HG02943 (cell line): ENCODE results near the gene TESMIN.

ENCODE experiments used
- ATAC-seq: cut with Tn5 transposase; IDR thresholded peaks from one replicate; pipeline ENCODE4 v1.9.1; 2021; ENCODE audit warnings: mild to moderate bottlenecking, low read depth, moderate library complexity; ENCODE audit not compliant: unreplicated experiment

The TESMIN gene

DNA sequence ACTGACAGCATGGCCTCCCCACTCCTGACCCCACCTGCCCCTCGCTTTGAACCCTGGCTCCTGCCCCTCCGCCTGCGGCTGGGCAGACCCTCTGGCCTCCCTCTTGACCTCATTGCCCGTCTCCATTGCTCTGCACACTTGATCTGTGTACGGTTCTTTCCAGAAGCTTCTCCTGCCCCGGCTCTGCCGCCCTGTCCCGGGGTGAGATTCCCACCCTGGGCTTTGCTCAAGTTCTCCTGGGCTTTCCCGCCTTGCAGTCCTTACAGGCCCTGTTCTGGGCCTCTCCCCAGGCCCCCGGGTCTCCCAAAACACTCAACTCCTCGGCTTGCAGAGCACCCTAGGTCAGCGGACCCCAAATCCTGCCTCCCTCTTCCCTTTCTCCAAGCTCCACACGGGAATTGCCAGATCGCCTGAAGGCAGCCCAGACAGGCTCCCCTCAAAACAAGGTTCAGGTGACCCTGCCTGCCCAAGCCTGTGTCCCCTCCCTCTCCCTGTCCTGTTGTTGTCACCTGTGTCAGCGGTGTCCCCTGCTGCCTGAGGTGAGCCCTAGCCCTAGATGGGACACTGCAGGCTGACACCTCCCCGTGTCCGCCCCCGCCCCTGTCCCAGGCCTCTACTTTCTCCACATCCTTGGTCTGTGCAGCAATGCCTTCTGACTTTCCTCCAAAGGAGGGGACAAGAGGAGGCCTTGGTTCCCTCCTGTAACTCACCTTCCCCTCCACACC, 65.5 kb downstream of the TESMIN start:
- no peak for ATAC-seq

DNA sequence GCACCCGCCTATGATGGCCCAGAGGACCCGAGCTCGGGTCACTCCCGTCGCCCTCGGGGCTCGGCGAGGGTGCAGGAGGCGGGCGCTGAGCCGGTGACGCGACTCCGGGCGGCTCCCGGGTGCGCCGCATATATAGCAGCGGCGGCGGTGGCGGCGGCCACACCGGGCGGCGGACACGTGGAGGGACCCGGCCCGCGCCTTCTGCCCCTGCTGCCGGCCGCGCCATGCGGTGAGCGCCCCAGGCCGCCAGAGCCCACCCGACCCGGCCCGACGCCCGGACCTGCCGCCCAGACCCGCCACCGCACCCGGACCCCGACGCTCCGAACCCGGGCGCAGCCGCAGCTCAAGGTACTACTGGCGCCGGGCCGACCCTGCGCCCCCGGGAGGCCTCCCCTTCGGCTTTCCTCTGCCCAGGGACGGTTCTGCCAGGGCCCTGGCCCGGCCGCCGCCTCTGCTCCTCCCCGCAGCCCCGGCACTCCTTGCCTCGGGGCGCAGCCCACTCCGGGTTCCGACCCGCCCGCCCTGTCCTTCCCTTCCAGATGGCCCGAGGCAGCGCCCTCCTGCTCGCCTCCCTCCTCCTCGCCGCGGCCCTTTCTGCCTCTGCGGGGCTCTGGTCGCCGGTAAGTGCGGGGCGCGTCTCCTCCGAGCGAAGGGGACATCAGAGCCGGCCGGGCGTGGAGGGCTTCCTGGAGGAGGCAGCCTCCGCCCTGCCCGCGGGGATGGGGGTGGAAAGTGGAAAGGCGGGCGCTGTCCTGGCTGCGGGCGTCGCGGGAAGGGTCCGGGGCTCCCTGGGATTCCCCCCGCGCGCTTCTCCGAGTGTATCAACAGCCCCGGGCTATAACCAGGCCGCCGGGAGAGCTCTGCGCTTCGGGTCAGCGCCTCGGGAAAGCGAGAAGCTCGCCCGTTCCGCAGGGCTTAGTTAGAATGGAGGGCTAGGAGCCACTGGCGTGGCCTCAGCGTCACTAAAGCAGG, 66.6 kb downstream of the TESMIN start, which contains the start of gene GAL:
Gene GAL (plus strand): TSS at position 160 of the 972 bp plus-strand sequence. CDS start 380 bp downstream, at position 540.
- no peak for ATAC-seq

DNA sequence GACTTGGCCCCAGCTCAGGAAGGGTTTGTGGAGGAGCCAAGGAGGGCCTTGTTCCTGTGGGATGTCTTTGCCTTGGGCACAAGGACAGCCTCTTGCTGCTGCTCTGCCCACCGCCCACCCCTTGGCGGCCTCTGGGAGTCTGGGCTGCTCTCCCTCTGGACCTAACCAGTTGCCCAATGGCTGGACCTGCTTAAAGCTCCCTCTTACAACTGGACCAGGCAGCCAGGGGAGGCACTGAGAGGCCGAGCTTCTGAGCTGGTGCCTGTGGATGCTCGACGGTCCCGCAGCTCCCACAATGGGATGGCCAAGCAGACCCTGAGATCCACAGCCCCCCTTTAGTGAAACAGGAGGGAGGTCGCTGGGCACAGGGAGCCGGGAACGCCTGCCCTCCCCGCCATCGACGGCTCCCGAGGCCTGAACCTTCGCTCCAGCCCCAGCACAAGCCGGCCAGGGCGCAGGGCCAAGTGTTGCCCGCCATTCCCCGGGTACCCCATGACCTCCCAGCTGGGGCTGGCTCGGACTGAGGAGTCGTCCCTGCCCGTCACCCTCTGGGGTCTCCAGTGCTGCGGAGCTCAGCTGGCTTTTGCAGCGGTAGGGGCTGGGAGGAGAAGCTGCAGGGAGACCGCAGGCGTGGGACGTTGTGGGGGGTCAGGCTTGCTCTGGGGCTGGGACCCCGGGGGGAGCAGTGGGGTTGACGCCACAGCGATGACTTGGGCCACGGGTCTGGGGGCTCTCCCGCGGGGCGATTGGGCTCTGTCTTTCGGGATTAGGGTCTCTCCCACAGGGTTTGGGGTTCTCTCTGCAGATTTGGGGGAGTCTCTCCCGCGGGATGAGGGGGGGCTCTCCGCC, 67.6 kb downstream of the TESMIN start:
- ATAC-seq: no peak

DNA sequence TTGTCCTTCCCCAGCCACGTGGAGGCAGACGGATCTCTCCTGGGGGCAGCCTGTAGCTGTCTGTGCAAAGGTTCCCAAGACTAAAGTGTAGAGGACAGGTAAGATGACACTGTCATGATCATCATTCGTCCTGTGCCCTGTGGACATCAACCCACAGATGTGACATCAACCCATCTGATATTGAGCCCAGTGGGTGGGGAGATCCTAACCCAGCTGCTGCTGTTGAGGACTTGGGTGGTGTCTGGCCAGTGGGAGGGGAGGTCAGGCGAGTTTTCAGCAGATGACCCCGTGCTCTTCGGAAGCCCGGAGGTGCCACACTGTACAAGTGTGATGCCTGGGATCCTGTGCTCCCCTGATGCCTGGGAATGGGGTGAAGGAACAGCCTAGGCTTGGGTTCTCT, 68.2 kb downstream of the TESMIN start:
- ATAC-seq: no peak

DNA sequence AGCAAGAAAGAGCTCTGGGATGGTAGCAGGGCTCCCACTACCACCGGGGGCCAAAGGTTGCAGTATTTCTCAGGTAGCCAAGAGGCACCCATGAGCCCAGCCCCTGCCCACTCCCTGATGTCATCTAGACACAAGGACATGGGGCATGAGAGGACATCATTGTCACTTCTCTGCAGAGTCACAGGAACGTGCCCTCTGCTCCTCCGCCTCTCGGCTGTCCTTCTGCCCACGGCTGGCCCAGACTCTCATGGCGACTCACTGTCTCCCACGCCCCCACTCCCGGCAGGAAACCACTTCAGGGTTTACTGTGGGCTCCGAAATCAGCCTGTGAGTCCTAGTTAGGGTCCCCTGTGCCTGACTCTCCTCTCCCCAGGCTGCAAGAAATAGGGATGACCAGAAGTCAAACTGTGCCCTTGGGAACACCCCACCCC, 68.8 kb downstream of the TESMIN start:
- no peak for ATAC-seq

DNA sequence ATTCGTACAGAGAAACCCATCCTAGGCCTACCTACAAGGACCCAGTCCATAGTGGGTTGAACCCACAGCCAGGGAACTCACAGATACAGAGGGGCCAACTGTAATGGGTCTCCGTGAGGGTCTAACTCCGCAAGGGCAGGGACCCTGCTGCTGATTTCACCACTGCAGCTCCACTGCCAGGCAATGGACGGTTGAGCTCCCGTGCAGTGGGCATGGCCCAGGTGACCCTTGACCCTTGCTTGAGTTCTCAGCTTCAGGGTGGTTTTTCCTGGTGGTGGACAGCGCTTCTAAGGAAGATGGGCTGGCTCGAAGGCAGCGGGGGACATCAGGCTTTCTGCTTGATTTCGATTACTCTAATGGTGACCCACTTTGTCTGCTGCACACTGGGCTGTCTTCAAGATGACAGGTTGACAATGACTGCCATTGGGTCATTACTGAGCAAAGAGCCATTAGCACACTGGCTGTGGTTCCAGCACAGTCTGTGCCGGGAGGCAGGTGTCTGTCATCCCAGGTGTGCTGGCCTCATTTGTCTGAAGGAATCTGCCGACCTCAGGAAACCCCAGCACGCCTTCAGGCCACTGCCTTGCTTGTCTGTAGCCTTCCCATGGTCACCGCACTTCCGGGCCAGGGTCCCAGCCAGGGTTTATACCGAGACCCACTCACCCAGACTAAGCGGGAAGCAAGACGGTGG, 70.6 kb downstream of the TESMIN start:
- ATAC-seq: no peak

DNA sequence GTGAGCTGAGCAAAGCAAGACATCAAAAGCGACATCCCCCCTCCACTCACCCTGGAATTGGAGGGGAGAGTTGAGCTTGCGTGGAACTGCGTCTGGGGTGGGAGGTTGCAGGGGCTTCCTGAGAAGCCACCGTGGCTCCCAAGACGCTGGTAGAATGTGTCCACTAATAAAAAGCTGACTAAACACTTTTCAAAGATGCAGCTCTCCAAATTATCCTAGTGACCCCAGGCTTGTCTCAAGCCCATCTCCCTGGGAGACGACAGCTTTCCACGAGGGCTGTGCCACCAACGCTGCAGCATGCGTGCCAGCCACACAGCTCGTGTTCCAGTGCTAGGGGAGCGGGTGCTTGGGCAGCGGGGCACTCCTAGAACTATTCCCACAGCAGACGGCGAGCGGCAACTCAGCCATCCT, 73.3 kb downstream of the TESMIN start:
- no peak for ATAC-seq

DNA sequence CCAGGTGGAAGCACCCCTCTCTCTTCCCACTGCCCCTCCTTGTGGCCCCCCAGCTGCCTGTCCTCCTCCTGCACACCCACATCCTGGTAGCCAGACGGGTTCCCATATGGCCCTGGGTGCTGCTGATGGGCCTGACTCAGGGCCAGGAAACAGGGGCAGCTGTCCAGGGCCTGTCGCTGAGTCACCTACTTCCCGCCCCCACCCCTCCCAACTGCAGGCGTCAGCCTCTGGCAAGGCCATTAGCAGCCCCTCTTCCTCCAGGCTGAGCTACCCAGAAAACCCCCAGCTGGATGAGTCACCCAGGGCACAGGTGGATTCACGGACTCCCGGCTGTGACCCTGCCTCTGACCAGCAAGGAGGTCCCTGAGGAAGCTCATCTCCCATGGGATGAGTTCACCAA, 73.9 kb downstream of the TESMIN start:
- no peak for ATAC-seq

DNA sequence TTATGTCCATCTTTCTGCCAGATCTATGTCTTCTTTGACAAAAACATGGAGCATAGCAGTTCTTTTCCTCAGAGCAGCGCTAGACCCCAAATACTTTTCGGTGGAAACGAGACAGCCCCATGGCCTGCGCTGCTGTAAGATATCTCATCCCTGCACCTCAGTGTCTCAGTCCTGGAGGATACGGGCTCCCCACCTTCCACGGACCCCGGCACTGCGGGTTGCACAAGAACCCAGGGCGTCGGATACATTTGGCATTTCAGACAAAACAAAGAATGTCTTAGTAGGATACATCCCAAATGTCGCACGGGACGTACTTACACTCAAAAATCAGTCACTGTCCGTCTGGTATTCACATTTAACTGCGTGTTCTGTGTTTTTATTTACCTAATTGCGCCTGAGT, 76.9 kb downstream of the TESMIN start:
- no peak for ATAC-seq

DNA sequence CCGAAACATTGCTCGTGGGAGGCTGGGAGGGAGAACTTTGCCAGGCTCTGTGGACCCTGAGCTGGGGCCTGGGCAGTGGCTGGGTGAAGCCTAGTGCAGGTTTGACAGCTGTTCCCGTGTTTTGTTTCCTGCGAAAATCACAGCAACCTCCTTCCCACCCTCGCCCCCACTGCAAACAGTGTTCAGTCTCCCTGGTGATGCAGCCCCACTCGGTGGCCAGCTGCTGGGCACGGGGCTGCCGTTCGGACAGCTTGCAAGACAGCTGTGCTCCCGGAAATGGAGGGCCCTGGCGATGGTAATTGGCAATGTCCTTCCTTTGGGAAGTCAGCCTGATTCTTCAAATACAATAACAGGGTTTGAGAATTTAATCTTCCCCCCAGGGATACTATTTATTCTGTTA, 77.3 kb downstream of the TESMIN start:
- no peak for ATAC-seq

DNA sequence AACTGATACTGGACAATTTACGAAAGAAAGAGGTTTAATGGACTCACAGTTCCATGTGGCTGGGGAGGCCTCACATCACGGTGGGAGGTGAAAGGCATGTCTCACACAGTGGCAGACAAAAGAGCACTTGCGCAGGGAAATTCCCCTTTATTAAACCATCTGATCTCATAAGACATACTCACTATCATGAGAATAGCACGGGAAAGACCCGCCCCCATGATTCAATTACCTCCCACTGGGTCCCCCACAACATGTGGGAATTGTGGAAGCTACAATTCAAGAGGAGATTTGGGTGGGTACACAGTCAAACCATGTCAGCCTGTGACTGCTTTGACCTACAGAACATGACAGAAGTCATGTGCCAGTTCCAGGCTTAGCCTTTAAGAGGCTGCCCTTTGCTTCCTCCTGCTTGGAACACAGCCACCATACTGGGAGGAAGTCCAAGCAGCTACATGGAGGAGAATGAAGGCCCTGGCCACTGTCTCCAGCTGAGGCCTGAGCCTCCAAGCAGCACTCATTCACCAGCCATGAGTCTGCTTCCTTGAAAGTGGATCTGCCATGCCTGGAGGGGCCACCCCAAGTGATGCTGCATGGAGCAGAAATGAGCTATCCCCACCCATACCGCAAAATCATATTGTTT, 77.9 kb downstream of the TESMIN start:
- no peak for ATAC-seq

DNA sequence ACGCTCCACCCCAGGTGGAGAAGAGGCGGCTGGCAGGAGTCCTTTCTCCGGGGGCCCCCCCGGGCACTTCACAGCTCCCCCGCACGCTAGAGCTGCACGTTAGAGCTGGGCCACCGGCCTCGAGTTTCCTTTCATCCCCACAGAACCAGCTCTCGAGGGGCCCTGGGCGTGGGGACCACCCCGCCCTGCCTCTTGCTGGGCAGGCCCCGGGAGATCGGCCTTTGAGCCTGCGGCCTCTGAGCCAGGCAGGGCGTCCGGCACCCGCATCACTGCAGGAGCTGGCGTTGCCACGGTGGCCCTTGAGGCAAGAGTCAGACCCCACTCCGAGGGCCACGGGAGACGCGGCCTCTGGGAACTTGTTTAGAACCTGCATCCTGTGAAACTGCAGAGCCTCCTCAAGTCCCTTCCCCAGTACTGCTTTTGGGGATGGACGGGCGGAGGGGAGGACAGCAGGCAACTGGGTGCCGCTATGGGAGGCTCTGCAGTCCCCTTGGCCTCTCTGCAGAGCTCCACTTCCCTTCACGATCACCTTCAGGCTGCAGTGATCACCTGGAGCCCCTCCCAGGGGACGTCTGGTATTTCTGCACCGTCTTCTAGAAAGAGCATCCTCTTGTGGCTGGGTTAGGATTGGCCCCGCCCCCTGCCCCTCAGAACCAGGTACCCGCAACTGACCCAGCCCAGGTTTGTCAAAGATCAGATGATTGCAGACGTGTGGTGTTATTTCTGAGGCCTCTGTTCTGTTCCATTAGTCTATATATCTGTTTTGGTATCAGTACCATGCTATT, 80.9 kb downstream of the TESMIN start:
- no peak for ATAC-seq

DNA sequence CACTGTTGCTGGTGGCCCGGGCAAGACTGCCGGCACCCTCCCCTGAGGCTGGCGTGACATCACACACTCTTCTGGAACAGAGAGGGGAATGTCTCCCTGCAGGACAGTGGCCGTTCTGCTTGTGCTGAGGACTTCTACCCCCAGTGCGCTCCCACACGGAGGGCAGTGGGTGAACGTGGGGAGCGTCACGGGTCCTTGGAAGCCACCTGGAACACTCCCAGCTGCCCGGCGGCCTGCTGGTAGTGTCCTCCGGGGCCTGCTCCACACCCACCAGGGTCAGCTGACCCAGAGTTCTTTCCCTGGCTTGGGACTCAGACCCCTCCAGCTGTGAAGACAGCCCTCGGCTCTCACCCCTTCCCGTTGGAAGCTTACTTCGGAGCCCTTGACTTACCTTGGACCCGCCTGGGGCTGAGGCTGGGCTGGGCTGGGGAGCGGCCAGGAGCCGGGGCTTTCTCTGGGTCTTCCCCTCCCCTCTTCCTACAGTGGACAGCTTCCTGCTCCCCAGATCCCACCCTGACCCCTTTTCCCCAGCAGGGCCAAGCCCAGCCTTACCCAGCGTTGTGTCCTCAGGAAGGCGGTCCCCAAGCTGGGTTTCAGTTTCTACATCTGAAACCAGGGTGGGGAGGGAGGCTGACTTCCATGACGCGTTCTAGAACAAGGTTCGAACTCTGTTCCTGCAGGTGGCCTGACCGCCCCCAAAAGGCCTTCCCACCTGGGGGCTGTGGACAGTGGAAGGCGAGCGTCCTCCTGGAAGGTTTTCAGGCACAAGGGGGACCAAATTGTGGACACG, 81.8 kb downstream of the TESMIN start:
- ATAC-seq: no peak

DNA sequence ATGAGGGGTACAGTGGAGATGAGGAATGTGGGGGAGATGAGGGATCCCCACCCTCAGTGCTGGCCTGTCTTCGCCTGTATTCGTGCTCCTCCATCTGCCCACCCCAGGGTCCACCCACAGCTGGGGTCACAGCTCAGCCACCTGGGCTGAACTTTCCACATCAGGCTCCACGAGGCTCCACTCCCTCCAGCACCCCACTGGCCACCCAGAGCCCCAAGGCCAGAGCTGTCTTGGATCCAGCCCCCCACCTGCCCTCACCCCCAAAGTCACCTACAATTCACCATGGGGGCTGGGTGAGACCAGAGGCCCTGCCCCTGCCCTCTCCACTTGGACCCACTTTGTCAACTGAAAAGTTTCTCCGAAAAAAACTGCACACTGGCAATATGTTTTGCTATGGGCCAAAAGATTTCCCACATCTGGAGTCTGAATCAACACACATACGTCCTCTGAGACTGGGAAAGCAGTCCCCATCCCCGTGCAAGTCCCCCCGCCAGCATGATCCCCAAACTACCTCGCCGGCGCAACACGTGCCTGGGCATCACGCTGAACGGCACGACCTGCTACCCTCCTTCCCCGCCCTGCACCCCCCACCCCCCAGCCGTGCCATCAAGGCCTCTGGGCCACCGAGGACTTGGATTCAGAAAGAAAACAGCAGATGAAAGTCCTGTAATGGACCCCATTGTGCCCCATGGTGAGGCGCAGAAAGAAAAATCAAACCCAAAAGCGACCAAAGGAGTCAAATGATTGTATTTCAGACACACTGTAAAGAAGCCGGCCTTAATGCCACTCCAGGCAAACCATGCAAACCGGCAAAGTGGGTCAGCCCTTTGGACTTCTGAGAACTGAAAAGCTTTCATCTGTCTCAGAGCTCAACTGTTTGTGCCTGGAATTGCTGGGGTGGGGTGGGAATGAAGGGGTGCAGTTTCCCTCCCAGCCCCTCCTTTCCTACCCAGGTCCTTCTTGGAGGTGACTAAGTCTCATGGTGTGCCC, 83.5 kb downstream of the TESMIN start:
- ATAC-seq: no peak

DNA sequence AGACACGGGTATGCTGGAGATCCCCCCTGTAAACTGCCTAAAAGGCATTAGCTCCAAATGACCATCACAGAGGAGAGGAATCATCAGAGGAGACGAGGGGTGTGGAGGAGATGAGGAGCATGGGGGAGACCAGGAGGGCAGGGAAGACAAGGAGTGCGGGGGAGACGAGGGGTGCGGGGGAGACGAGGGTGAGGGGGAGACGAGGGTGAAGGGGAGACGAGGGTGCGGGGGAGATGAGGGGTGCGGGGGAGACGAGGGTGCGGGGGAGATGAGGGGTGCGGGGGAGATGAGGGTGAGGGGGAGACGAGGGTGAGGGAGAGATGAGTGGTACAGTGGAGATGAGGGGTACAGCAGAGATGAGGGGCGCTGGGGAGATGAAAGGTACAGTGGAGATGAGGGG, 84.5 kb downstream of the TESMIN start:
- ATAC-seq: no peak

DNA sequence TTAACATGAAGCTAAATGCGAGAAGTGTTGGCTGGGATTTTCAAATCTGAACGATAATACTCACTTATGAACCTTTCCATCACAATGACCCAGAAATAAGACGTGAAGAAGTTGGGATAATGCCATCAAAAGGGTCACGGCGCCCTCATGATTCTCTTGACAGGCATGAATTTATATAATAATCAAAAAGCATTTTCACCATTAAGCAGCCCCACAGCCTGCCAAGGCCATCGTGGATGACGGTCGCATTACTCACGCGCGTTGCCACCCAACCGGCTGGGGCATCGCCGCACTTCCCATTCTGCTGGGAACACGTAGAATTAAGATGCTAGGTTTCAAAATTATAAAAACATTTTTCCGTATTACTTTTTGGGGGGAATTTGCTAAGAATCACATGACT, 85.9 kb downstream of the TESMIN start:
- no peak for ATAC-seq

DNA sequence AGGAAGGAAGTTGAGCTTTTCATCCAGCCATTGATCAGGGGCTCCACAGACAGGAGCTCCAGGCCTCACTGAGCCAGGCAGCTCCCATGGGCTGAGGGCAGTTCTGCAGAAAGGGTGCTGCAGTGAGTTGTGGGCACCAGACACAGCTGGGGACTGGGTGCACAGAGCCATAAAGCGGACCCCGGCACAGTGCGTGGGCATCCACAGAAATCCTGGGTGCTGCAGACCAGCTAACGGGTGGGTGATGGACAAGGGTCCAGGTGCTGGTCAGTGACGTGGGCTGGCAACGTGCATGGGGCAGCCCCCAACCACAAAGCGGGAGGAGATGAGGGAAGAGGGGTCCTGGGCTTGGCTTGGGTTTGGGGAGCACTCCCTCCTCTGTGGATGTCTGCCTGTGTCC, 86.4 kb downstream of the TESMIN start:
- ATAC-seq: no peak
